Hematopoietic multipotent progenitor cell treated with erythropoietin and hydrocortisone succinate and interleukin-3 and kit ligand, for 4 days (in vitro differentiated cells): Measurements from ENCODE around the gene DCAF5.
A peak's percentile ranks its signal among the peaks of the same experiment; 100 is the strongest.

Source experiments
- DNase-seq: peaks from one replicate; pipeline ENCODE4 v3.0.0-alpha.2; 2015

Gene DCAF5

DNA sequence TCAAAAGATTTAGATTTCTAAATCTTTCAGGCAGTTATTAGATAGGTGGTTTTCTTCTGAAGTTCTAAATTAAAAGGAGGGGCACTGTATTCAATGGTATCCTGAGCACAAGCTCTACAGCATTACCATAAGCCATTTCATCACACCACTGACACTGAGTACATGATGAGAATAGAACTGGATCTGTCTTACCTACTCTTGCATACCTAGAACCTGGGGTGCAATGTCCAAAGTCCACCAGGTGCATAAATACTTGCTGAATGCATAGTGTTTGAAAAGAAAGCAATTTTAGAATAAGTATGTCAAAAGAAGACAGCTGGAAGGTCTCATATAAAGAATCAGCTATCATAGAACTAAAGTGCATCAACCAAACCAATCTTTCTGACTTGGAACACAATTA is 88.3 kb downstream of the DCAF5 start:
- DNase-seq, result no peak

DNA sequence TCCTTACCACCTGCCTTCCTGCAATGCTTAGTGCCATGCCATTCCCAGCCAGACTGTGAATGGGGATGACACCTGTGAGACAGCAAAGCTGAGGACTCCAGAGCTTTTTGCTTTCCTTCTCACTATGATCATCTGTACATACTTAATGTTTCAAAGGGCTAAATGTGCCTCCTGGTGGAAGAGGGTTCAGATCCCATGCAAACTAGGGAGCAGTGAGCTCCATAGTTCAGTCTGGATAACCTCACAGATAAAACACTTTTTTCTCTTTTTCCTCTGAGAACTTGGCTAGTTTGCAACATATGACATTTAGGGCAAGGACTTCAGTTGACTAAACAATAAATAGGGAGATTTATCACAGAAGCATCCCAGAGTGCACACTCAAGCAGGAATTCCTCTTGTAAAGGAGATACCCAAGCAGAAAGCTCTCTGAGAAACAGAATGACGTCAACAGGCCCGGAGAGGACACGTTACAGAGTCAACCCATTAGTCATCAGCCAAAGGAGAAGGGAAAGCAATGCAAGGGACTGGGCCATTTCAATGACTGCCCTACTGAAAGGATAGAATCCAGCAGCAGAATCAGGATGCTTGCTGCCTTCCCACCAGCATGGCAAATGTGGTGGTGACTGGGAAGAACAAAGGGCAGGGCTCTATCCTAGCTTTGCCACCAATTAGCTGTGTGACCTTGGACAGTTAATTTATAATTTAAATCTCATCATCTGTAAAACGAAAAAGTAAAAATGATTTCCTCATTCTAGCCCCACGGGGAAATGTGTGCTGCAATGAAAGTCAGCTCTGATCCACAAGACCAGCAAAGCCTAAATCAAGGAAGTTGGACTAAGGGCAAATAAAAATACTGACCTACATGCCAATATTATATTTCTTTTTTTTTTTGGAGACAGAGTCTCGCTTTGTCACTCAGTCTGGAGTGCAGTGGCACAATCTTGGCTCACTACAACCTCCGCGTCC is 93.0 kb downstream of the DCAF5 start:
- DNase-seq, result no peak

DNA sequence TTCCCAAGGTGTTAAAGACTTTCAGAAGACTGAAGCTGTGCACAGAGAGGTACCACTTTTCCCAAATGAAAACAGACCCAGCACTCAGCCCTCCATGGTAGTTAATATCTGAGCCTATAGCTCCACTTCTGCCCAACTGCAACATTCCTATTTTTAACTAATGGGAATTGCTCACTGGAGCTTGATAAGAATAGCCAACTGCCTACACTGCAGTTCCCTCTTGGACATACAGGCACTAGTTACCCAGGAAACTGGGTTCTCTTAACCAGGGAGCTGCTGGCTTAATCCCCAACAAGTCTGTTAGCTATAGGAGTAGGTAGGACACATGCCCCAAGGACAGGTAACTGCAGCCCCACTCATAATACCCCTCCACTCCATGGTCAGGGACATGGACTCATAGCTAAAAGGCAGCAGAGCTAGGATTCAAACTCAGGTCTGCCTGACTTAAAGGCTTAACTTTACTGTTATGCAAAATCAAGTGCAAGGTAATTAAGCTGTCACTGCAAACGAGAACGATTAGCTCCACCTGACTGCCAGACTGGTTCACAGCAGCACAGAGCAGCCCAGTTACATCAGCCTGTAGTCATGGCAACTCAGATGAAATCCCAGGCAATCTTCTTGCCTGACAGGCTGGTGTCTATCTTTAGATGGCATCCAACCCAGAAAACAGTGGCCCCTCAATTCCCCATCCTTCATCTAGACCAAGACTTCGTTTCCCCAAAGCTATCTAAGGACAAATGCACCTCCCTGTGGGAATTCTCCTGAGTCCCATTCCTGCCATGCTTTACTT is 96.7 kb downstream of the DCAF5 start:
- peak; percentile 25 for DNase-seq

GRCh38 chr14:69055125-69055524 is 97.8 kb downstream of the DCAF5 start:
- DNase-seq, result no peak

- DNase-seq, result no peak
Observed at GRCh38 chr14:69054030-69054429, 98.9 kb downstream of the DCAF5 start.

DNA sequence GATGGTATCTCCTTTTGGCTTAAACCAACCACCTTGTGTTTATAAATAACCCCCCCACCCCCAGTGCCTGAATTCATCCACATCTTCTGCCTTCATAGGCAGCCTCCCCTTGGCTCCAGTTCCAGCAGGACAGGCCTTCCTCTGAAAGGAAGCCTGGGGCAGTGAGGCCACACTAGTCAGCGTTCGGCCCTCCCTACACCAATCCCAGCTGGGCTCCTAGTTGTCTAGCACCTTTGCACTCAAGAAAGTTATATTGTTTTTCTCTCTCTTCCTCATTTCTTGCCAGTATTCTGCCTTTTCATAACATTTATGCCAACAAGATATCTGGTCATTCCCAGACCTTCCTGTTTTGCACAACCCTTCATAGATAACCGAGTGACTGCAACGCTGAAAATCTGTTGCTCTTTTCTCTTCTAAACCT is 100.7 kb downstream of the DCAF5 start:
- DNase-seq, result peak; percentile 74

- DNase-seq, result no peak
Observed at GRCh38 chr14:69050240-69051184, 102.4 kb downstream of the DCAF5 start.

GRCh38 chr14:69049675-69050074 is 103.2 kb downstream of the DCAF5 start:
- DNase-seq, result peak; percentile 24

DNA sequence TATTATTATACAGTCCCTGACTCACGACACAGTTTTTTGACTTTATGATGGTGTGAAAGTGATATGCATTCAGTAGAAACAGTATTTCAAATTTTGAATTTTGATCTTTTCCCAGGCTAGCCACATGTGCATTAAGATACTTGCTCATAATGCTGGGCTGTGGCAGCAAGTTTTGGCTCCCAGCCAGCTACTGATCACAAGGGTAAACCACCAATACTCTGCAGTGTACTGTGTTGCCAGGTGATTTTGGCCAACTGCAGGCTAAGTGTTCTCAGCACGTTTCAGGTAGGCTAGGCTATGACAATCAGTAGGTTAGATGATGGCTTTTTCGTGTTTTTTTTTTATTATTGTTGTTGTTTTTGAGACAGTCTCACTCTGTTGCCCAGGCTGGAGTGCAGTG is 104.5 kb downstream of the DCAF5 start:
- DNase-seq, result peak; percentile 80

- no peak for DNase-seq
Observed at GRCh38 chr14:69047255-69047654, 105.7 kb downstream of the DCAF5 start.

DNA sequence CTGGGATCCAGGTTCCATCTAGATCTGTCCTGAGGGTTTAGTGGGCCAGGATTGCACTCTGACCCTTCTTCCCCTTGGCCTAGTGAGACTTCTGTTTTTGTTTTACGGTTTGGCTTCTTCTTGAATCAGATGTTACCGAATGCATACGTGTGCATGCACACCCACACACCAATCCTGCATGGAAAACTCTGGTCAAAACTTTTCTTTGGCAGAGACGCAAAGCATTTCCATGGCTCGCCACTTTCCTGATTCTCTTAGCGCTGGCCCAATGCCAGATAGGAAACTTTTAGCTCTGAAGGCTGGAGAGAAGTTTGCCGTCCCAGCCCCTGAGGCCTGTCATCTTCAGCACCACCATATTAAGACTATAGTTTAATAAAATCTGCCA is 106.5 kb downstream of the DCAF5 start:
- no peak for DNase-seq

DNA sequence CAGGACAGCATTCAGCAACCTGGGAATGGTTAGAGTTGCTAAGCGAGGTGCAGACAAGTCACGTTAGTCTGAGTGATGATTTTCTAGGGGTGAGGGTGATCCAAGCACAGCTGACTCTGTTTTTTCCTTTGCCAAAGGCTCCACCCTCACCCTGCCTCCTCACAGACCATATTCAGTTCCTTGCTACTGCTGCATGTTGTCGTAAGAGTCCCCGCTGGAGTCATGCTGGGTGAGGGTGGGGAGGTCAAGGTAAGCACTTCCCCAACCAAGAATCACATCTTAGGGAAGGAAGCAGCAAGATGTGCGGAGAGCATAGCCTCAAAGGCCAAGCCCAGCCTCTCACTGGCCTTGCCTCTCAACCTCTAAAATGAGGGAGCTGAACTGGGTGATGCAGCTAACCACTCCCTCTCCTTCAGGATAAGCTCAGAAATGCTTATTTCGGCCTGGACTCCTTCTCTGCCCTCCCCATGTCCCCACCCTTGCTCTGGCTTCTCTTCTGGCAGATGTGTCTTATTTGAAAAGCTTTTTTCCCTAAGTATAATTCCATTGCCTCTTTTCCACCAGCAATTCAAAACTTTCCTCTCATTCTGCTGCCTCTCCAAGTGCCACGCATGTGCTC is 107.0 kb downstream of the DCAF5 start:
- DNase-seq, result no peak

- DNase-seq, result no peak
Observed at GRCh38 chr14:69044965-69045555, 107.9 kb downstream of the DCAF5 start.

GRCh38 chr14:69044296-69044695 is 108.6 kb downstream of the DCAF5 start:
- no peak for DNase-seq

GRCh38 chr14:69043596-69044260 is 109.2 kb downstream of the DCAF5 start:
- DNase-seq, result peak; percentile 63

DNA sequence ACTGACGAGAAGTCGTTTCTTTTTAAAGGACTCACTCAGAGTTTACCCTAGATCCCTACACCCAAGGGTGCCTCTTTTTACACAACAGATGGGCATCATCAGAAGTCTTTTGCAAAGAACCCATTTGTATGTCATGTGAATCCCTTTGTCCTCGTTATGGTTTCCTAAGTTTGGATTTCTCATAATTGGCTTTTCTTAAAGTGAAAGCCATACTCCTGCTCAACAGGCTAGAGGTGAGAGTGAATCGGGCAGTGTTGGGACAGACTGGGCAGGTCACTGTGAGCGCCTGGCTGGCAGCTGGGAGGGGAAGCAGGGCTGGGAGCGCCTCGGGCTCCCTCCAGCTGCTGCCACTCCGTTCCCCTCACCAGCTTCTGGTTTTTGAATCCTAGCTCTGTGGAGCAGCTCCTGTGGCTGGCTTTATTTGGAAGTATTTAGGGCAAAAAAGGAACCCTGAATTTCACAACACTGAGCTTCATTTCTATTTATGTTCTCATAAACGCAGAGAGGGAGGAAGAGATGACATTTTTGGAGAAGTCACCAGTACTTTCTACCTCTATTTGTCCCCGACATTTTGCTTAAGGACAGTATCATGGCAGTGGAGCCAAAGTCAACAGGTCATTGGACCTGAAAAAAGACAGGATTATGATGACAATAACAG is 110.0 kb downstream of the DCAF5 start:
- peak; percentile 38 for DNase-seq

DNA sequence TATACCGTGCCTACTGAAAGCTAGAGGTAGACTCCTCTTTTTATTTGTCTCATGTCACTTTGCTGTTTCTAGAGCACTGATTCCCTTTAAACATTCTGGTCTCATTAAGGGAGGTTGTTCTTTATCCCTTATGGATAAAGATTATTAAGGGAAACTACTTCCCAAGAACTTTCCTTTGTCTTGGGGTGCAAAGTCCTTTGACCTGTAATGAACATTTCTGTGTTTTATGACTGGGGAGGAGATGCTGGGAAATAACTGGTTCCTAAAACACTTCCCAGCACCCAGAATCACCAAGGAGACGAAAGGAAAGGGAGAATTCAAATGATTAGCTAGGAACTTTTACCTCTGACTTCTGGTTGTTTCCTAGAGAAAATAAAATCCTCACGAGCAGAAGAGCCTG is 110.6 kb downstream of the DCAF5 start:
- DNase-seq, result no peak

GRCh38 chr14:69041783-69042182 is 111.1 kb downstream of the DCAF5 start:
- DNase-seq, result no peak

- no peak for DNase-seq
Observed at GRCh38 chr14:69040353-69040752, 112.6 kb downstream of the DCAF5 start.

- DNase-seq, result no peak
Observed at GRCh38 chr14:69039288-69039628, 113.7 kb downstream of the DCAF5 start.
